NCI-H1417 treated with DMSO at 0.1 percent for 48 hours (cell line): ENCODE data around the gene ZDHHC22.
"Not testable (repeated sequence)": the region's sequence is repeated elsewhere in the genome, so short reads cannot be mapped to it uniquely, and the experiment has no call there.

Source experiments
- DNase-seq: peaks from one replicate; lab custom pipeline; 2025; lab: John Stamatoyannopoulos, UW

The ZDHHC22 gene

GRCh38 chr14:77141214-77142004, at the start of gene ZDHHC22:
Gene ZDHHC22, minus strand, starts transcription at chr14:77141791. Its CDS starts 2,053 bp downstream, at chr14:77139738.
- DNase-seq: peak; percentile 24

DNA sequence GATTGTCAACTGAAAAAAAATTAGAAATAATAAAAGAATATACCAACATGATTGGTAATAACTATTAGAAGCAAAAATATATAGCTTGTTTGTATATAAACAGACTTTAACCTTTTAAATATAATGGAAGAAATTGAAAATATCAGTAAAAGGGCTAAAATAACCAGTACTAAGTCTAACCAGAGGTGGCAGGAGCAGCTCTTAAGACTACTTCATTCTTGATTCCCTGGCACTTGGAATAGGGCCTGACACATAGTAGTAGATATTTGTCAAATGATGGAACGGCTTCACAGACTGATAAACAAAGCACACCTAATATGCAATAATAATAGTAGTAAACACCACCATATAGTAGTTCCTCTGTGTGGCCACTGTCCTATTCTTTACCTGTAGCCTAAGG, 49.4 kb upstream of the ZDHHC22 start:
- DNase-seq: no peak

DNA sequence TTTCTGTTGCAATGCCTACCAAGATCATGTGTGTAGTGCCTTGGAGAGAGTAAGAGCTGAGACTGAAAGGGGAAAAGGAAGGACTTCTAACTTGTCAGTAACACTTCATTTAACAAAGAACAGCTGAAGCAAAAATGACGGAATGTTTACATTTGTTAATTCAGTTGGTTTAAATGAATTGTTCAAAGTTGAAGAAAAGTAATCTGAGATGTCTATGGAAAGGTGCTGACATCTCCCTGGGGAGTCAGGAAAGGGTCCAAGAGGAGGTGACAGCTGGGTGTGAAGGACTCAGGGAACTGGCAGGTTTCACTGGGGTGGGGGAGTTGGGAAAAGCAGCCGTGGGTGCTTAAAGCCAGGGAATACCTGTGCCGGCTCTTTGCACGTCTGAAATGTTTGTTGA, 47.9 kb upstream of the ZDHHC22 start:
- DNase-seq: no peak

DNA sequence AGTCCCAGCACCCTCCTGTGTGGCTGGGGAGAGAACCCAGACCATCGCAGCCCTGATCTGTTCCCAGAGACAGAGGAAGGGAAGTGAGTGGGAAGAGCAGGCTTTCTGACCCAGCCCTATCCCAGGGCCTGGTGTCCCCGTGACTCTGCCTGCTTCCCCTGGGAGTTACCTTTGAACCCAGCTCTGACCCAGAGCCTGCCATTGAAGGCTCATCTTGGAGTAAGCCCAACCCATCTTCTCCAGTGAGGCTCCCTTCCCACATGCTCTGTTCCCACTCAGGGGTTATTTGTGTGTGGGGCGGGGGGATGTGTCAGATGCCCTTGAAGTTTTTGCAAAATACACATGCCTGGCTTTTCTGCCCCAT, 46.0 kb upstream of the ZDHHC22 start:
- no peak for DNase-seq

DNA sequence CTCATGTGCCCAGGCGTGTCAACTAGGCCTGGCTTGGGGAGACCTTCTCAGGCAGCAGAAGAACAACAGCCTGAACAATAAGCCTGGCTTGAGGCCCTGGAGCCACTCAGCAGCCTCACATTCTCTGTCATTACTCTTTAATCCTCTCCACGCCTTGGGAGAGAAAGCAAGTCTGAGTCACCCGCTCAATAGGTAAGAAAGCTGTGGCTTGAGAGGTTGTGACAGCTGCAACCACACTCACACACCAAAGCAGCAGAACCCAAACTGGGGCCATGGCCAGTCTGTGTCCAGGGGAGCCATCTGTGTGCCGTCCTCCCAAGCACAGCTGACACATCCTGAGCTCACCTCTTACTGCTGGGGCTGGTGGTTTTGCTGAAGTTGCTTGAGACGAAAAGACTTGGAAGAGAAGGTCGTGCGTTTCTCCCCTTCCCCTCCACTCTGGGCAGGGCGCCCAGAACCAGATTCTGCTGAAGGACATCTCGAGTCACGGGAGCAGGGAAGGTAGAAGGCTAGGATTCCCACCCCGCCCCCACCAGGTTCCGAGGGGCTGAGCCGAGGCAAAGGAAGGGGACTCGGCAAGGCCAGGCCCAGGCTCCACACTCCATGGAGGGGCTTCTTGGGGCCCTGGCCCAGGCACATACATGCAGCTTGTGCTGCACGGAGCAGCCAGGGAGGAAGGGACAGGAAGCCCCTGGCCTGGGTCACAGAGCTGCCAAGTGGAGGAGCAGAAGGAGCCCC, 45.5 kb upstream of the ZDHHC22 start:
- DNase-seq: no peak

- DNase-seq: no peak
Observed at GRCh38 chr14:77185093-77185465, 43.5 kb upstream of the ZDHHC22 start.

DNA sequence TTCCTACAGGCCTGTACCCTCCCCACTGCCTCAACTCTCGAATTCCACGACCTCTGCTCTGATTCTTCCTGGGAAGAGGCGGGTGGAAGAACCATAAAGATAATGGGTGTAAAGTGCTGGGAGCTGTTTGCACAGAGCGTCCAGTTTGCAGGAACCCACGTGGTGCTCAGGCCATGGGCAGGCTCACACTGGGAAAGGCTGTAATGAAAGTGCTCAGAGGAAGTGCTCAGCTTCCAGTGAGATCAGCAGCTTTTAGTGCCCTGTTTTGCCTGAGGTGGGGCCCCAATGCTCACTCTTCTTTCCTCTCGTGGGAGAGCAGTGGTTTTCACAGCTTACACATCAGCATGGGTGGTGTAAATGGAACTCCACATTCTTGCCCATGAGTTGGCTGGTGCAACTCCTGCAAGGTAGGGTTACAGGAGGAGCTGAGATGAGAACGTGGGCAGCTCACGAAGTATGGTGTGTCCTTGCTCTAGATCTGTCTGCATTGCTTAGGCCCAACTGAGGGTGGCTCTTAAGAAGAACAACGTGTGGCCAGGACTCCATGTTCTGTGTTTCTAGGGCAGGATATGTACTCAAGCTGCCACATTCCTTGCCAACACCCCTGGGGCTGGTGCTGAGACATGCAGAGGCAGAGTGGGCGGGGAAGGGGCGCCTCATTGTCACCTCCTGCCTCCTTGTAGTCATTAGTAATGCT, 43.0 kb upstream of the ZDHHC22 start:
- no peak for DNase-seq

GRCh38 chr14:77183896-77184295, 42.3 kb upstream of the ZDHHC22 start:
- DNase-seq: no peak

DNA sequence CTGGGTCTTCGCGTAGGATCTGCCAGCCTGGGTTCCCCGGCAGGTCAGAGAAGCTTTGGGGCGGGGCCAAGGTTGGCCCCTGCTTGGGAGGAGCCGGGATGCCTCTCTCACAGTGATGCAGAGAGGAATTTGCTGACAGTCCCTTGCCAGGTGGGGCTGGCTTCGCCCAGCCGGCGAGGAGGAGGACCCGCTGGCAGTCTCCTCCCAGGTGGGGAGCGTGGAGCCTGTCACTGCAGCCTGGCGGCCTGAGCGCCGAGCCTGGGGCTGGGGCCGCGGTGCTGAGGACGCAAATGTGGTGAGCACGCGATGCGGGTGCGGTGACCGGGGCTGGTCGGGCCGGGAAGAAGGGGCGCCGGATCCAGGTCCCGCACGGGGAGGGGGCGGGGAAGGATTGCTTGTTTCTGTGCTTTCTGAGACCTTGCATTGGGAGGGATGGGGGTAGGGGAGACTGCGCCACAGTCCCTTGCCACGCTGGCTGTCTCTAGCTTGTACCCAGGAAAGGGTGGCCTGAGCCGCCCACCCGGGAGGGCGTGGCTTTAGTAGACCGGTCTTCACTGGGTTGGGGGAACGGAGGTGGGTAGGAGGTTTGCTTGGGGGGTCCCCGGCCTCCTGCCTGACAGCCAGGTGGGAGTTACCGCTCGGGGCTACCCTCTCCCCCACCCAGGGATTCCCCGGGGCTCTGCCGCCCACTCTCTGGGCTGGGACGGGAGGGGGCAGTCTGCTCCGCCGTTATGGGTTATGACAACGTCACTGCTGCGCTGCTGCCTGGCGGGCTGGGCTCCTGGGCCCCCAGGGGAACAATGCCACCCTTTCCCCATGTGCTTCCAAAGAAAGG, 40.2 kb upstream of the ZDHHC22 start, which contains the start of gene TMEM63C:
Gene TMEM63C (plus strand): TSS at position 196 of the 835 bp plus-strand sequence. CDS start 37,016 bp downstream, outside the sequence.
- DNase-seq: peak; percentile 80

DNA sequence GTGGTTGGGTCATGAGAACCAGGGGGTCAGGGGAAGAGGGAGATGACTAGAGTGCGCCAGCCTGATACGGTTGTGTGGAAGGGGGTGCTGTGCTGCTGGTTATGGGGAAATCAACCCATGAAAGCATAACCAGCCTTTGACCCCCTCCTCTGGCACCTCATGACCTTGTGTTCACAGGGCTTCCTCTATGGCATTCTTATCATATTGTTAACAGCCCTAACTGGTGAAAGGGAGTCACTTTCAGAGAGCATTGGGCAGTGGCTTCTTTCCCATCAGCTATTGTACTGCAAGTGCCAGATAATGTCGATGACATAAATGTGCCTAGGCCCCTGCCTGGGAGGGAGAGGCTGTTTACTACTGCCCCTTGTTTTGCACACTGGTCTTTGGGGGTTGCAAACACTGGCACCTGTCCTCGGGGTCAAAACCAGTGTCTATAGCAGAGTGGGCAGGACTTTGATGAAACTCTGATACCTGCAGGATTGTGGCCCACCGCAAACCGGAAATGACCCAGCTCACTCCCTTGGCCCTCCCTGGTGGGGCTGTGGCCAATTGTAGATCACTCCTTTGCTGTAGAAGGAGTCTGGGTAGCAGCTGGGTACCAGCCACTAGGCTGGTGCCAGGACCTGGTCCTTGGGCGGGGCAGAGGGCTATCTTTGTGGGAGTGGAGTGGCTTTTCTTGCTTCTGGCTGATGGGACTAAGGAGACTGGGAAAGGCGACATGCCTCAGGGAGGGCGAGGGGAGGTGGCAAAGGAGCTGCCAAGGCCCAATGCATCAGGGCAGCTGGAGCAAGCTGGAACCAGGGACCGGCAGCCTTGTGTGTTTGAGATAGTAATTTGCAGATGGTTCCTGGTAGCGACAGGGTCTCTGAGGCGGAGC, 39.4 kb upstream of the ZDHHC22 start:
- no peak for DNase-seq

DNA sequence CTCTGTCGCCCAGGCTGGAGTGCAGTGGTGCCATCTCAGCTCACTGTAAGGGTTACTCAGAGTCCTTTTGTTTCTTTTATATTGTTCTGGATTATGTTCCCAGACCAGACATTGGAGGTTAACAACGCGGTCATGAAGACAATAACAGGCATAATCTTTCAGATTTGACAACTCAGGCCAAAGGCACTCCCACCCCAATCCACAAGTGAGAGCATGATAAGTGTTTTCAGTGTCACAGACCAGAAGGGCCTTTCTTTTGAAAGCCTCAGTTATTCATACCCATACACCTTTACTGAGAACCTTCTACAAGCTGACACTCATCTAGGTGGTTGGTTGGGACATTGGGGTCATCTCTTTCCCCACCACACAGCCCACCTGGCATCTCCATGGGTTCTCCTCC, 37.1 kb upstream of the ZDHHC22 start:
- DNase-seq: no peak

DNA sequence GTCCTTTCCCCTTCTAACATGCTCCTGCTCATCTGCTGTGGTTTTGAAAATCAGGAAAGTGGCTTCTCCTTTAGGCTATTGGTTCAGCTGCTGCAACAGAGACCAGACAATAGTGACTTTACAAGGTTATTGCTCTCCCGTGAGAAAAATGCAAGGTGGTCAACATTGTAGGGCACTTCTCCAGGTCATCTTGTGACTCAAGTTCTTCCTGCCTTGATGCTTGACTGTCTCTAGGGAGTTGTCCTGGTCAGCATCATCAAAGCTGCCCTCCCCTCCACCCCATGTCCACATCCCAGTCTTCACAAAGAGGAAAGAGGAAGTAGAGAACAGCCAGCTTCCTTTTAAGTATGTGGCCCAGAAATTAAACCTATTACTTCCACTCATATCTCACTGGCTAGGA, 36.1 kb upstream of the ZDHHC22 start:
- DNase-seq: no peak

- no peak for DNase-seq
Observed at GRCh38 chr14:77175843-77176242, 34.3 kb upstream of the ZDHHC22 start.

- not testable (repeated sequence) for DNase-seq
Observed at GRCh38 chr14:77173911-77174617, 32.5 kb upstream of the ZDHHC22 start.

GRCh38 chr14:77172916-77173315, 31.3 kb upstream of the ZDHHC22 start:
- no peak for DNase-seq

GRCh38 chr14:77170045-77170444, 28.5 kb upstream of the ZDHHC22 start:
- DNase-seq: no peak

DNA sequence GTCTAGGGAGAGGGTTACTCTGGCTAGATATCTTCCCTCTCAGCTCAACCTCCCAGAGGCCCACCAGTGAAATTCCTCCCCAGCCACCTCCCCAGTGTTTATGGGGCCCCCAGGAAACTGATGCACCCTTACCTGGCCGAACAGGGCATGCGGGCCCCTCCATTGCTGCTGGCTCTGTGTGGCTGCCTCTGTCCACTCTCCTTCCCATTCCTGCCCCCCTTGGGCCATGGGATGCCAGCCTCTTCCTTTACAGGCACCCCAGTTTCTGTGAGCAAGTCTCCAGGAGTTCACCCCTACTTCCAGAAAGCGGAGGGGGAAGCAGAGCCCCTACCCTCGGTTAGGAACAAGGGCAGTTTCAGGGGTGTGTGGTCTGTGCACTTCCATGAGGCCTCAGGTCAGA, 19.4 kb upstream of the ZDHHC22 start:
- no peak for DNase-seq

- peak; percentile 47 for DNase-seq
Observed at GRCh38 chr14:77158882-77159255, 17.3 kb upstream of the ZDHHC22 start.

- DNase-seq: peak; percentile 86
Observed at GRCh38 chr14:77158175-77158881, 16.7 kb upstream of the ZDHHC22 start.

GRCh38 chr14:77157740-77158139, 16.1 kb upstream of the ZDHHC22 start:
- no peak for DNase-seq
